Measurements from ENCODE around the gene THOC2. TPM values are rescaled to one million over a fixed set of nuclear protein-coding genes. Genes with fewer than 3 reads are reported as not detected.
A peak's percentile ranks its signal among the peaks of the same experiment; 100 is the strongest.
"Not testable (repeated sequence)": the region's sequence is repeated elsewhere in the genome, so short reads cannot be mapped to it uniquely, and the experiment has no call there.

The THOC2 gene
- total and polyA plus RNA-seq, 3 donors from 2014 or later: 14.4 to 103 (median 80.5) TPM

- Histone ChIP-seq H3K36me3 (ENCODE audit: low read depth, missing control alignments) (no peaks in the 10 kb centered on the region), H3K9me3 (no peaks in the 10 kb centered on the region), H3K4me1 (no peaks in the 10 kb centered on the region), H3K27ac (no peak overlapping the region), H3K4me3 (no peak overlapping the region), H3K27me3 (no peaks in the 10 kb centered on the region)
- WGBS, 2 donors: 66 to 86% methylated on average over 4 of the region's 4 CpGs
- TF ChIP-seq CTCF (IDR thresholded peaks at IDR 0.05): no peak
- no peak for TF ChIP-seq POLR2A (IDR thresholded peaks at IDR 0.05)
- no peak for DNase-seq
- intact Hi-C loops (cut with DNase I; ENCODE audit: low total_unique reads): no loop called here
These were observed 38.7 kb upstream of the THOC2 start for GRCh38 chrX:123771449-123772064.

- Histone ChIP-seq H3K27me3 (no peaks in the 10 kb centered on the region), H3K4me3 (peak overlapping the region; percentile 18 to 26), H3K36me3 (ENCODE audit: low read depth, missing control alignments) (no peaks in the 10 kb centered on the region), H3K27ac (peak overlapping the region; percentile 44 to 73), H3K4me1 (no peaks in the 10 kb centered on the region), H3K9me3 (no peaks in the 10 kb centered on the region)
- intact Hi-C loops (cut with DNase I; ENCODE audit: low total_unique reads): no loop called here
- TF ChIP-seq POLR2A (IDR thresholded peaks at IDR 0.05): no peak
- TF ChIP-seq CTCF (IDR thresholded peaks at IDR 0.05): no peak
- peak; percentile 88 for DNase-seq
- 6 to 10% methylated on average over 13 to 19 of the region's 38 CpGs for WGBS, 2 donors
These were observed 32.4 kb upstream of the THOC2 start for GRCh38 chrX:123764967-123765871.

- H3K4me1 ChIP-seq; intact Hi-C loops (cut with DNase I; ENCODE audit: low total_unique reads): not testable (repeated sequence)
- WGBS, 2 donors: 80 to 97% methylated on average over 2 to 3 of the region's 3 CpGs
These were observed 27.0 kb upstream of the THOC2 start for GRCh38 chrX:123759849-123760248.

GRCh38 chrX:123757794-123758193 is 24.9 kb upstream of the THOC2 start:
- not testable (repeated sequence) for H3K4me3 ChIP-seq
- WGBS, 2 donors: 88 to 94% methylated on average over 1 of the region's 1 CpG

More at GRCh38 chrX:123759849-123760248, 27.0 kb upstream of the THOC2 start:
- H3K9me3 ChIP-seq; H3K4me3 ChIP-seq; H3K36me3 ChIP-seq (ENCODE audit: low read depth, missing control alignments); H3K27ac ChIP-seq; DNase-seq; H3K27me3 ChIP-seq: not testable (repeated sequence)

GRCh38 chrX:123756320-123756719 is 23.5 kb upstream of the THOC2 start:
- H3K4me1 ChIP-seq: peaks cover 4% of the 10 kb centered on the region
- DNase-seq: peak; percentile 18
- TF ChIP-seq CTCF (IDR thresholded peaks at IDR 0.05) (no peak), POLR2A (IDR thresholded peaks at IDR 0.05) (no peak)
- intact Hi-C loops (cut with DNase I; ENCODE audit: low total_unique reads): no loop called here
- peak overlapping the region in 1 of 2 donors; percentile 59 for H3K27ac ChIP-seq
- H3K27me3 ChIP-seq: no peaks in the 10 kb centered on the region
- H3K4me3 ChIP-seq: no peak overlapping the region
- H3K9me3 ChIP-seq: no peaks in the 10 kb centered on the region
- no peaks in the 10 kb centered on the region for H3K36me3 ChIP-seq (ENCODE audit: low read depth, missing control alignments)

More at GRCh38 chrX:123757794-123758193, 24.9 kb upstream of the THOC2 start:
- H3K4me1 ChIP-seq; H3K27ac ChIP-seq; DNase-seq; H3K27me3 ChIP-seq; H3K36me3 ChIP-seq (ENCODE audit: low read depth, missing control alignments); H3K9me3 ChIP-seq; intact Hi-C loops (cut with DNase I; ENCODE audit: low total_unique reads): not testable (repeated sequence)
